Testis (tissue), 2 donors: ENCODE data around the gene KHSRP.

Experiments used
- CTCF ChIP-seq, 3 experiments: fragments of 450-650 bp in 2 of 3; fragments of 200-600 bp in 1 of 3; sonication (generic) in 1 of 3; IDR thresholded peaks; one replicate each; pipeline ENCODE4 v1.5.1; 2016 to 2019; ENCODE audit warnings: antibody characterized with exemption in 3 of 3, mild to moderate bottlenecking in 2 of 3, moderate library complexity in 1 of 3
- POLR2A ChIP-seq: fragments of 450-650 bp; IDR thresholded peaks from one replicate; pipeline ENCODE4 v1.6.1; 2017; ENCODE audit warnings: antibody characterized with exemption, mild to moderate bottlenecking, moderate library complexity

- TF ChIP-seq CTCF (IDR thresholded peaks at IDR 0.05), result no peak
- no peak for TF ChIP-seq POLR2A
Measured at GRCh38 chr19:6466526-6467248, 42.1 kb upstream of the KHSRP start.
